CD4-positive, alpha-beta T cell treated with Interleukin-10 for 1 hour (primary cell): ENCODE measurements around the gene RBMS1.

ENCODE experiments used
- DNase-seq: peaks from one replicate; pipeline ENCODE4 v3.0.0-alpha.2; 2020

RBMS1 gene

GRCh38 chr2:160324161-160324800 lies 169.3 kb downstream of the RBMS1 start:
- DNase-seq = peak; percentile 52

- no peak for DNase-seq
Measured at GRCh38 chr2:160322320-160322719, 171.3 kb downstream of the RBMS1 start.

DNA sequence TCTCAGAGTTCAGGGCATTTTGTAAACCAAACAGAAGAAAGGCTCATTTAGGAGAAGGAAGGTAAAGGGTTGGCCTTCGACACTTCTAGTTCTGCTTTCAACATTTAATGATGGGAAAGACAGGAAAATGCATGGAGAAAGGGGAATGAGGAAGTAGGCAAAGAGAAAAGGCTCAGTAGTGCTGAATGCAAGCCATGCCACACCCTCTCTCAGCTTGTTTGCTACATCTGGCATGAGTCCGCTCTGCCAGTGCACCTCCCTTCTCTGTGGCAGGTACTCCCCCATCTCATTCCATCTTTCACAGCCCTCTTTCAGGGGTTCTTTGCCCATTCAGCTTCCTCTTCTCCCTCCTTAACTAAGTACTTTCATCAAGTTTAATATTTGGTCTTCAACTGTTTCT lies 172.6 kb downstream of the RBMS1 start:
- no peak for DNase-seq

DNA sequence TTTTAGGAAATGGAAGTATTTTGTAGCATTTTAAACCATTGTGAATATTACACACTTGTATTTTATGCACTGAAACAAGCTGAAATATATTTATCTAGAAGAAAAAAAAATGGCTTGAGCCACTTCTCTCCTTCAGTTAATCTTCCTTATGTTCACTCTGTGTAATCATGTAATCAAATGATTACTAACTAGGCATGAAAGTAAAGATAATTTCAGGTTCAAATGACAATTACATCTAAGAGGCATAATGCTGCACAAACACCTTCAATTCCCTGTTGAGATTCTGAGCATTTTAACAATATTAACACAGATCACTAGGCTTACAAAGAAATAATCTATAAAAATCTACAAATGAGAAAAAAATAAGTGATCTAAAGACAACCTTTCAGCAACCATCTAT lies 173.9 kb downstream of the RBMS1 start:
- no peak for DNase-seq

DNA sequence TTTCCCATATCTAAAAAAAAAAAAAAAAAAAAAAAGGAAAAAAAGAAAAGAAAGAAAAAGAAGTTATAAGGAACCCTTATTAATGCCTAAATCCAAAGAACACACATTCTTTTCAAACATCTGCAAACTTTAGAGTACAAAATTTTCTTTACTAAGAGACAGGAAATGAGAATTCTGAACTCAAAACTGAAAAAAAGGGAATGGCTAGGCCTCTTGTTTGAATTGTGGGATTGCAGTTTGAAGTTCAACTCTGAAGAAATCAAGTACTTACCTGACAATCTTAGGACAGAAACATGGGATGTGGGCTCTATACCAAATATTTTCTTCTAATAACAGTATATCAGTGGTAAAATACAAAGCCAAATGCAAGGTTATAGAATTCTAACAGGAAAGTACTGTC lies 175.4 kb downstream of the RBMS1 start:
- no peak for DNase-seq

DNA sequence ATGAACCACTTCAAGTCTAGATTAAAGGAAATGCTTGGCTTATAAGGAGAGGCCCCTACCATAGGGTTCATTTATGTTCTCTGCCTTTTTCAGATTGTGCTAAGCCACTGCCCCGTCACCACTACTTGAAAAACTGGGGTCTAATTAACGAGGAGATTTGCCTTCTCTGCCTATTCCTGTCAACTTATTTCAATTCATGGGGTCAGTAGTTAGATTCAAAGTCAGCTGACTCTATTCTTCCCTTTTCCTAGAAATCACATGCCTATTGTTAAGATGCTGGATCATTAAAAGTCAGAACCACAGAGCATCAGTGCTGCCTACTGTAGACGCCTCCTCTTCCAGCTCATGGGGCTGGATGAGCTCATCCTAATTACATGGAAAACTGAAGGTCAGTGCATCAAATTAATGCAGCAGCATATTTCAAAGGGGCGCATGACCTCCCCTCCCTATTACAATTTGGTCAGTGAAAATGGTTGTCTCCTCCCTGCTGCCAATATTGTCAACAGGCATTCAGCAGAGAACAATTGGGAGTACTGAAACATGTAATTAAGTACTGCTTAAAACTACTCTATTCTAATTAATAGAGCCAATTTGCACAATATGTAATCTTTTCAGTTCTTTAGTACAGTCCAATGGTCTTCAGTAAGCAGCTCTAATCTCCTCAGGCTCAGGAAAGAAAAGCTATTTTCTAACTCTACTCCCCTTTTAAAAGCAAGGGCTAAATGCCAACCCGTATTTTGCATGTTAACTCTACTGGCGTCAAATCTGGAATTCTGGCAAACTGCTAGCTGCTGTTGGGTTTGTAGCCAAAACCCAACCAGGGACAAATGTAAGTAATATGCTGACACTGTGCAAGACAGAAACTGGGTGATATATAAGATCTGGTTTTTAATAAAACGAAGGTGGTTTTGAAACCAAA lies 176.2 kb downstream of the RBMS1 start:
- DNase-seq = no peak

- no peak for DNase-seq
Measured at GRCh38 chr2:160315337-160315736, 178.3 kb downstream of the RBMS1 start.

- DNase-seq = no peak
Measured at GRCh38 chr2:160310118-160310828, 183.3 kb downstream of the RBMS1 start.

DNA sequence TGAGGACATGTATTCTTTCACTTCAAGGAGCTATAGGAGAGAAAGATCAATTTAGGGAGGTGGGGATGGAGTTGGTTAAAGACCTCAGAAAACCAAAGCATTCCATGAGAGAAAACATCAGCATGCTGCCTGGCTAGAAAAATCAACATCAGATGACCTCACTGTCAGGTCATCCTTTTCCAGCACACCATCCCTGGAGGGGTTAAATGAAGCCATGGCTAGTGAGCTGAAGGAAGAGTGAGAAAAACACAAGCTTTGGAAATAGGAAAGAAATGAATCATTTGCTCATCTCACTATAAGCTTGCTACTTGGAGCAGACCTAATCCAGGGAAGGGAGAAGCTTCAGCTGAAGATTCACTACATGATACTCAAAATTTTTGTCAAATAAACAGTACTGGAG lies 184.0 kb downstream of the RBMS1 start:
- DNase-seq = no peak

- no peak for DNase-seq
Measured at GRCh38 chr2:160308915-160309314, 184.7 kb downstream of the RBMS1 start.

GRCh38 chr2:160308476-160308875 lies 185.1 kb downstream of the RBMS1 start:
- no peak for DNase-seq

GRCh38 chr2:160306985-160307384 lies 186.6 kb downstream of the RBMS1 start:
- no peak for DNase-seq

DNA sequence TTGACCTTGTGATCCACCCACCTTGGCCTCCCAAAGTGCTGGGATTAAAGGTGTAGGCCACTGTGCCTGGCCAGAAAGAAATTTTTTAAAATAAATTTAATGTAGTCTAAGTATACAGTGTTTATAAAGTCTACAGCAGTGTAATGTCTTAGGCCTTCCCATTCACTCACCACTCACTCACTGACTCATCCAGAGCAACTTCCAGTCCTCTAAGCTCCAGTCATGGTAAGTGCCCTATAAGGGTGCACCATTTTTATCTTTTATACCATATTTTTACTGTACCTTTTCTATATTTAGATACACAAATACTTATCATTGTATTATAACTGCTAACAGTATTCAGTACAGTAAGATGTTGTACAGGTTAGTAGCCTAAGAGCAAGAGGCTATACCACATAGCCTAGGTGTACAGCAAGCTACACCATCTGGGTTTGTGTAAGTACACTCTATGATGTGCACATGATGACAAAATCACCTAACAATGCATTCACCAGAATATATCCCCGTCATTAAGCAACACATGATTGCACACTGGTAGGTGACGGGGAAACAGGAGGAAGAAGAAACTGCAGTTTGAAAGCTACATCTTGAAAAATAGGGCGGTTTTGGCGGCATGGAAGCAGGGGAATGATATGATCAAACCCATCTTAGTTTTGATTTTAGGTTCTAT lies 188.4 kb downstream of the RBMS1 start:
- no peak for DNase-seq

GRCh38 chr2:160303527-160303926 lies 190.1 kb downstream of the RBMS1 start:
- DNase-seq = no peak

- DNase-seq = no peak
Measured at GRCh38 chr2:160303076-160303475, 190.5 kb downstream of the RBMS1 start.

DNA sequence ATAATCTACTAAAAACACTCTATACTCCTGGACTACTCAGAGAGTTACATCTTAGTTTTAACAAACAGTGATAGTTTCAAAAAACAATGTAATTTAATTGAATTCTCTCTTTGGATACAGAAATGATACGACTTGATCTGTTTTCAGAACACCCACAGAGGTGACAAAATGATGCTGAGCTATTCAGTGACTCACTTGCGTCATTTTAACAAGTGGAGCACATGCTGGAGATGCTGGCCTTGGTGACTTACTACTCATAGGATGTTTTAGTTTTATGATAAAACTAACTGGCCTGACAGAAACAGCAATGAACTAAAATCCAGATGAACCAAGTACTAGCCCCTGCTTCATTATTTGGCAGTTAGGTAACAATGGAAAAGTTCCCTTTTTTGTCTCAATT lies 192.2 kb downstream of the RBMS1 start:
- no peak for DNase-seq

DNA sequence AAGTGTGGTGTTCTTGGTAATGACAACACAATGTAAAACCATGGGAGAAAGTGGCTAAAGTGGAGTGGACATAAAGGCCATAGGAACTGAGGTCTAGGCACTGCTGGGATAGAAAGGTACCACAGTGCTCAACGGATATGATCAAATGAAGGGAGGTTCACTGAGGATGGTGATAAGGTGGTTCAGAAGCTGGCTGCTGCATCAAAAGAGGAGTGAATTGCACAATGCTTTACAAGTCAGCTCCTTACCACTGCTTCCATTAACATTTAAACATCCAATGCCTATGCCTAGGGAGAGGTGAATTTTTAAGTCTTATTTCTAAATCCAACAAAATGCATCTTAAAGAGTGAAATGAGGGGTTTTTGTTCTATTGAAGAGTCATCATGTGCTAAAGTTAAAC lies 193.4 kb downstream of the RBMS1 start:
- no peak for DNase-seq

DNA sequence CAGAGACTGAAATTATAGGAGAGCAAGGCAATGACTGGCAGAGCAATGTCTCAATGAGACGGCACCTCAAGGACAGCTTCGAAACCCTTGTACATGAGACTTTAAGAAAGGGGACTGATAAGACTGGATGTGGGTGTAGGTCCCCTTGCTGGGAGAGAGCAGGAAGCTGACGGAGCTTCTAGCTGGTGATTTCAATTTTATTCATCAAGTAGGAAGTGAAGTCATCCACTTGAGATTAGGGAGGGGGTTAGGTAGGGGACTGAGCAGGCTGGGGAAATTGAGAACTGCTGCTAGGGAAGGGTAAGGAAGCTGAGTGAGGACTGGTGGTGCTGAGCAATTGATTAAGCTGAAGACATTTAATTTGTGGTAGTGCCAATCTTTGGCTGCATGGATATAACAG lies 194.1 kb downstream of the RBMS1 start:
- DNase-seq = no peak

DNA sequence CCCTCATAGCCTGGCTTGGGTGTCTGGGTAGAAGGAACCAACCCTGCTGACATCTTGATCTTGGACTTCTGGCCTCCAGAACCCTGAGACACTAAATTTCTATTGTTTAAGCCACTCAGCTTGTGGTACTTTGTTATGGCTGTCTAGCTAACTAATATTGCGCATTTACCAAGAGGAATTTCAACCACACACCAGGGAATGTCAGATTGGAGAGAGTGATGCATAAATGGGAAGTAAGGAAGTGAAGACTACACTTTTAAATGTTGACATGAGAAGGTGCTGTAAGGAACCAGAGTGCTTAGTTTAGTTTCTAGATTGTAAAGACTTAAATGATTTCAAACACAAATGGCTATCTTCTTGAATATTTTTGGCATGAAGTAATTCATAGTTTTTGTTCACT lies 194.6 kb downstream of the RBMS1 start:
- DNase-seq = no peak

DNA sequence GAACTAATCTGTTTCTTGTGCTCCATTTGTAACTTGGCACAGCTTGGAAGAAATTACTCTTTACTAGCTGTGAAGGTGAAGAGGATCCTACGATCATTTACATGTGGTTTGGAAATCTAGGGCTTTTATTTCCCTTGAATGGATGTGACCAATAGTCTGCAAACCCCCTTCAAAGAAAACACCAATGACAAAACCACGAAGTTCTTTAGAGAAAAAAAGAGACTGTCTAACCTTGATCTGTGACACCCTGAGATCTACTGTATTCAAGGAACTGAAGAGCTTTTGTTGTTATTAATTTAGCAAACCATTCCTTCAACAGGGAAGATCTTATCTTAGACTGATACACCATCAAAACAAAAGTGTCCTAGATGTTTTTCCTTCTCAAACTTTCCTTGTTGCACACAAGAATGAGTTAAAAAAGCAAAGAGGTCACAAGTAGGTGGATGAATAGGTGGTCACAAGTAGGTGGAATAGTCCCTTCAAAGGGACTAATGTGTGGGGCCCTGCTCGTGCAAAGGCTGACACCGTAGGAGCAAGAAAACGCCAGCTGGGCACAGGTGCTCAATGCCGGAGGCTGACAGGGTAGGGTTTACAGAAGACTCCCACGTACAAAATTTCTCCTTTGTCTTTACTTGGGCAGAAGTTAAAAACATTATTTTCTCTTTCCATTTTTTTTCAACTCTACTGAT lies 197.9 kb downstream of the RBMS1 start:
- DNase-seq = no peak

DNA sequence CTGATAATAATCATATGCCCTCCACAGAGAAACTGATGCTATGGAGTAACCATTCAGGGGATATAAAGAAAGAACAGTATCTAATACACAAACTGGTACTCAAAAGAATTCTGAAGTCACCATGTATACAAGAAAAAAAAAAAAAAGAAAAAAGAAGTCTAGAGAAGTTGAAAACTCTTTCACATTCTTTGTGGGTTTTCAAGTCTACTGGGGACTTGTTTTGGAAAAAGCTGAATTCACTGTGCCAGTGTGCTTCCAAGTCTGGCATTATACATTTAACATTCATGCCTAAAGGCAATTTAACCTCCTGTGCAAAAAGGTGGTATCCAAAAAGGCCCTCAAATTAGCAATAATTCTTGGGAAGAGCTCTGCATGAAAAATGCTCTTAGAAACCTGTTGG lies 198.7 kb downstream of the RBMS1 start:
- DNase-seq = no peak

DNA sequence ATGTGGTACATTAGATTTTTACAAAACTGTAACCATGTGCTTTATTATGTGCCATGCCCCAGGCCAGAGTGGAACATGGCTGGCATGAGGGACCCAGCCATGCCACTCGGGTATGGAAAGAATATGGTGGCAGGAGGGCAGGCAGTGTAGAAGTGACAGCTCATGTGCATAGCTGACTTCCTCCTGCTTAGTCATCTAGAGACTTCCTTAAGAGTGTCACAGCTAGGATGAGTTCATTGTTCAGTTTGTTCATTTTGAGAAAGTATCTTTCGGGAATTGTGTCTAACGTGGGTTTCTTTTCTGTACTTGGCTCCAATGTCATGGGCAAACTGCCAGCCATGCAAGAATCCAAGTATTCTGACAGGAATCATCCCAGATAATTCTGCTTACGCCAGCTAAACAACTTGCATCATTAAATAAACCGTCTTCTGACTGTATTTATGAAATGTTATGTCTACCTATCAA lies 199.2 kb downstream of the RBMS1 start:
- DNase-seq = no peak
